ENCODE measurements around the gene PIK3R3.

Gene PIK3R3

DNA sequence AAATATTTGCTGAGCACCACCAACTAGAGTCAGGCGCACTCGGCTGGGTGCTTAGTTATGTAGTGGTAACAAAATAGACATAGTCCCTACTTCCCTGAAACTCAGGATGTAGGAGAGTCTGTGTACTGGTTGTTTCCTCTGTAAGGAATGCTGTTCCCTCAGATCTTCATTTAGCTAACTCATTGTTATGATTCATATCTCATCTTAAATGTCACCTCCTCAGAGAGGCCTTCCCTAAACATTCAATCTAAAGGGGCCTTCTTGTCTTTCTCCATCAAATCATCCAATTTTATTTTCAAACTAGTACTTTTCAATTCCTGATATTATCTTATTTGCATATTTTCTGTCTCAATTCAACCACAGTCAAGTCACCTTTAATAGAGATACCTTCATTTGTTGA is 132.9 kb downstream of the PIK3R3 start:
- no peak for TF ChIP-seq ZNF274 (IDR thresholded peaks at IDR 0.05; ENCODE audit: low read depth, low read length)
- H3K4me3 ChIP-seq (ENCODE audit: low read length), result no peak overlapping the region

- no peak overlapping the region for H3K4me3 ChIP-seq (ENCODE audit: low read length)
- TF ChIP-seq ZNF274 (IDR thresholded peaks at IDR 0.05; ENCODE audit: low read depth, low read length), result no peak
Observed at GRCh38 chr1:45998020-45998617, 134.3 kb downstream of the PIK3R3 start.

DNA sequence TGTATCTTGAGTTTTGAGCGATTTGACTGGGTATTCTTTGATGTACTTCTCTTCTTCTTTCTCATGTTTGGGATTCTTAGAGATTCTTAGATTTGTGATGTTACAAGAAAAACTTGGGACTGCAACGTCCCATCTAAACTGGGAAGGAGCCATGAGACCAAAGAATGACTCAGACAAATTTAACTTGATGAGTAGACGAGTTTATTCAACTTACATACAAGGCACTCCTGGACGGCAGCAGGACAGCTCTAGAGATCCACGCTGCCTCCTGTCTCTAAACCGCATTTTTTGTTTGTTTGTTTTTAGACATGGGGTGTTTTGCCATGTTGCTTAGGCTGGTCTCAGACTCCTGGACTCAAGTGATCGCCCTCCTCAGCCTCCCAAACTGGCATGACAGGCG is 137.1 kb downstream of the PIK3R3 start:
- no peak overlapping the region for H3K4me3 ChIP-seq (ENCODE audit: low read length)
- TF ChIP-seq ZNF274 (IDR thresholded peaks at IDR 0.05; ENCODE audit: low read depth, low read length), result no peak

DNA sequence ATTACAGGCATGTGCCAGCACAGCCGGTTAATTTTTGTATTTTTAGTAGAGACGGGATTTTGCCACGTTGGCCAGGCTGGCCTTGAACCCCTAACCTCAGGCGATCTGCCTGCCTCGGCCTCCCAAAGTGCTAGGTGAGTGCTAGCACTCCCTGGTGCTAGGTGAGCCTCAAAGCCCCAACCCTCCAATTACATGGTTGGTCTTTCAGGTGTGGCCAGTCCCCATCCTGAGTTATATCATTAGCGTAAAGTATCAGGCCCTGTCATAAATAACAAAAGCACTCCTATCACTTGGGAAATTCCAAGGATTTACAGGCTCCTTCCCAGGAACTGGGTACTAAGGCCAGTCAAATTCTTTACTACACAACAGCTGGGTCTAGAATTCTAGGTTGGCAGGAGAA is 138.0 kb downstream of the PIK3R3 start:
- H3K4me3 ChIP-seq (ENCODE audit: low read length), result no peak overlapping the region
- TF ChIP-seq ZNF274 (IDR thresholded peaks at IDR 0.05; ENCODE audit: low read depth, low read length), result no peak

Data from GM08714 (cell line).